HCT116 (cell line): Measurements from ENCODE around the gene CCDC92B.

Source experiments
- CEBPB ChIP-seq: IDR thresholded peaks from 2 replicates; pipeline ENCODE4 v1.6.1; 2012; ENCODE audit warnings: low read depth
- EZH2 ChIP-seq: fragments of 200-600 bp; sonication (generic); IDR thresholded peaks from 2 replicates; pipeline ENCODE4 v1.6.1; 2017; ENCODE audit warnings: antibody characterized with exemption, mixed run types
- EZH2phosphoT487 ChIP-seq: fragments of 200-600 bp; IDR thresholded peaks from 2 replicates; pipeline ENCODE4 v1.6.1; 2018; ENCODE audit warnings: antibody characterized with exemption, borderline replicate concordance
- JUND ChIP-seq: IDR thresholded peaks from 2 replicates; pipeline ENCODE4 v1.6.1; 2012
- POLR2A ChIP-seq: IDR thresholded peaks from 2 replicates; pipeline ENCODE4 v1.7.0; 2011; ENCODE audit warnings: borderline replicate concordance; ENCODE audit not compliant: insufficient read depth, insufficient read length; ENCODE audit errors: extremely low read depth
- POLR2AphosphoS5 ChIP-seq: IDR thresholded peaks from 2 replicates; pipeline ENCODE4 v1.6.1; 2011; ENCODE audit warnings: mild to moderate bottlenecking, low read depth, low read length, moderate library complexity
- RAD21 ChIP-seq: IDR thresholded peaks from 2 replicates; pipeline ENCODE4 v1.6.1; 2012; ENCODE audit warnings: low read depth, mild to moderate bottlenecking
- SP1 ChIP-seq: IDR thresholded peaks from 2 replicates; pipeline ENCODE4 v1.6.1; 2012; ENCODE audit warnings: low read depth
- YY1 ChIP-seq: IDR thresholded peaks from 2 replicates; pipeline ENCODE4 v1.6.1; 2011; ENCODE audit warnings: low read length, low read depth, moderate library complexity, mild to moderate bottlenecking; ENCODE audit not compliant: insufficient replicate concordance; ENCODE audit errors: extremely low read depth
- TF ChIP-seq, protein P1 (sequence below): IDR thresholded peaks from 2 replicates; pipeline ENCODE4 v1.6.1; 2012; ENCODE audit warnings: low read depth
- TF ChIP-seq, protein P2 (sequence below), 3 experiments: fragments of 200-600 bp in 1 of 3; sonication (generic) in 1 of 3; IDR thresholded peaks in 2 of 3; conservative IDR thresholded peaks in 1 of 3; 2 replicates each; pipeline ENCODE4 v1.5.1; 2012 to 2017; ENCODE audit warnings: low read depth in 2 of 3, low read length in 2 of 3, antibody characterized with exemption in 1 of 3, borderline replicate concordance in 1 of 3, control low read depth in 1 of 3, mild to moderate bottlenecking in 1 of 3, mixed read lengths in 1 of 3, mixed run types in 1 of 3, moderate library complexity in 1 of 3; ENCODE audit not compliant: insufficient read depth in 1 of 3
- TF ChIP-seq, protein P3 (sequence below): IDR thresholded peaks from 2 replicates; pipeline ENCODE4 v1.6.1; 2011; ENCODE audit warnings: mild to moderate bottlenecking, low read length, moderate library complexity; ENCODE audit not compliant: insufficient replicate concordance; ENCODE audit errors: extremely low read depth
- TF ChIP-seq, protein P4 (sequence below): IDR thresholded peaks from 2 replicates; pipeline ENCODE4 v1.6.1; 2012

DNA sequence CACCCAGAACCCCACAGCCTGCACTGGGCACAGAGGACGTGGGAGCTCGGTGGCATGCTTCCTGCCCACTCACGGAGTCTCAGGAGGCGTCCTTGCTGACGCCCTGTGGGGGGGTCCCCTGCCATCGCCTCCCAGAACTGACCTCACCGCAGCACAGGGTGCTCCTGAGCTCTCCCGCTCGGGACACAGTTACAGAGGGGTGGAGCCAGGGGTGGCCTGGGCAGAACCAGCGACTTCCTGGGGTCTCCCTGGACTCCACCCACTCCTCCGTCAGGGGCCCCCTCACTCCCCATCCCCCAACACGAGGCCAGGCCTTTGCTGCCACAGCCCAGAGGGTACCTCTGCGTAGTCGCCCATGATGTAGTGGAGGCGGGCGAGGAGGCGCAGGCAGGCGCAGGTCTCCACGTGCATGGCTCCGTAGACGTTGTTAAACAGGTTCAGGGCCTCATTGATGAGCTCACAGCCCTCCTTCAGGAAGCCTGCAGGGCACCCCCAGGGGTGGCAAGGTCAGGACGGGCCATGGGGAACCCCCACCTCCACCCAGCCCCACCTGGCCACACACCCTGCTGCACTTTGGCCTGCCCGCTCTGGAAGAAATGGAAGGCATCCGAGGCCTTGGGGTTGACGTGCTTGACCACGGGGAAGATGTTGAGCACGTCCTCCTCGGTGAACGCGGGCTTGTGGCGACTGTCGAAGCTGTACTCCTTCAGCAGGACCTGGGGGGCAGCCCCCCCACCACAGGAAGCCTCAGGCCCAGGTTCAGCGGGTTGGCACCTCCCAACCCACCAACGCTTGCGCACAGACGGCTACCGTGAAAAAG is 55.7 kb downstream of the CCDC92B start:
- TF ChIP-seq, protein P1, sequence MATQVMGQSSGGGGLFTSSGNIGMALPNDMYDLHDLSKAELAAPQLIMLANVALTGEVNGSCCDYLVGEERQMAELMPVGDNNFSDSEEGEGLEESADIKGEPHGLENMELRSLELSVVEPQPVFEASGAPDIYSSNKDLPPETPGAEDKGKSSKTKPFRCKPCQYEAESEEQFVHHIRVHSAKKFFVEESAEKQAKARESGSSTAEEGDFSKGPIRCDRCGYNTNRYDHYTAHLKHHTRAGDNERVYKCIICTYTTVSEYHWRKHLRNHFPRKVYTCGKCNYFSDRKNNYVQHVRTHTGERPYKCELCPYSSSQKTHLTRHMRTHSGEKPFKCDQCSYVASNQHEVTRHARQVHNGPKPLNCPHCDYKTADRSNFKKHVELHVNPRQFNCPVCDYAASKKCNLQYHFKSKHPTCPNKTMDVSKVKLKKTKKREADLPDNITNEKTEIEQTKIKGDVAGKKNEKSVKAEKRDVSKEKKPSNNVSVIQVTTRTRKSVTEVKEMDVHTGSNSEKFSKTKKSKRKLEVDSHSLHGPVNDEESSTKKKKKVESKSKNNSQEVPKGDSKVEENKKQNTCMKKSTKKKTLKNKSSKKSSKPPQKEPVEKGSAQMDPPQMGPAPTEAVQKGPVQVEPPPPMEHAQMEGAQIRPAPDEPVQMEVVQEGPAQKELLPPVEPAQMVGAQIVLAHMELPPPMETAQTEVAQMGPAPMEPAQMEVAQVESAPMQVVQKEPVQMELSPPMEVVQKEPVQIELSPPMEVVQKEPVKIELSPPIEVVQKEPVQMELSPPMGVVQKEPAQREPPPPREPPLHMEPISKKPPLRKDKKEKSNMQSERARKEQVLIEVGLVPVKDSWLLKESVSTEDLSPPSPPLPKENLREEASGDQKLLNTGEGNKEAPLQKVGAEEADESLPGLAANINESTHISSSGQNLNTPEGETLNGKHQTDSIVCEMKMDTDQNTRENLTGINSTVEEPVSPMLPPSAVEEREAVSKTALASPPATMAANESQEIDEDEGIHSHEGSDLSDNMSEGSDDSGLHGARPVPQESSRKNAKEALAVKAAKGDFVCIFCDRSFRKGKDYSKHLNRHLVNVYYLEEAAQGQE, result no peak
- TF ChIP-seq, protein P2, sequence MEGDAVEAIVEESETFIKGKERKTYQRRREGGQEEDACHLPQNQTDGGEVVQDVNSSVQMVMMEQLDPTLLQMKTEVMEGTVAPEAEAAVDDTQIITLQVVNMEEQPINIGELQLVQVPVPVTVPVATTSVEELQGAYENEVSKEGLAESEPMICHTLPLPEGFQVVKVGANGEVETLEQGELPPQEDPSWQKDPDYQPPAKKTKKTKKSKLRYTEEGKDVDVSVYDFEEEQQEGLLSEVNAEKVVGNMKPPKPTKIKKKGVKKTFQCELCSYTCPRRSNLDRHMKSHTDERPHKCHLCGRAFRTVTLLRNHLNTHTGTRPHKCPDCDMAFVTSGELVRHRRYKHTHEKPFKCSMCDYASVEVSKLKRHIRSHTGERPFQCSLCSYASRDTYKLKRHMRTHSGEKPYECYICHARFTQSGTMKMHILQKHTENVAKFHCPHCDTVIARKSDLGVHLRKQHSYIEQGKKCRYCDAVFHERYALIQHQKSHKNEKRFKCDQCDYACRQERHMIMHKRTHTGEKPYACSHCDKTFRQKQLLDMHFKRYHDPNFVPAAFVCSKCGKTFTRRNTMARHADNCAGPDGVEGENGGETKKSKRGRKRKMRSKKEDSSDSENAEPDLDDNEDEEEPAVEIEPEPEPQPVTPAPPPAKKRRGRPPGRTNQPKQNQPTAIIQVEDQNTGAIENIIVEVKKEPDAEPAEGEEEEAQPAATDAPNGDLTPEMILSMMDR (IDR thresholded peaks at IDR 0.05 in 2 of 3, conservative IDR thresholded peaks at IDR 0.05 in 1 of 3; ENCODE audit: borderline replicate concordance in 1 of 3, insufficient read depth in 1 of 3, low read depth in 2 of 3, low read length in 2 of 3), result no peak
- no peak for TF ChIP-seq SP1
- TF ChIP-seq EZH2, result no peak
- no peak for TF ChIP-seq JUND
- TF ChIP-seq CEBPB, result no peak
- TF ChIP-seq POLR2A, result no peak
- TF ChIP-seq RAD21, result no peak
- no peak for TF ChIP-seq EZH2phosphoT487
- TF ChIP-seq POLR2AphosphoS5, result no peak
- TF ChIP-seq, protein P3, sequence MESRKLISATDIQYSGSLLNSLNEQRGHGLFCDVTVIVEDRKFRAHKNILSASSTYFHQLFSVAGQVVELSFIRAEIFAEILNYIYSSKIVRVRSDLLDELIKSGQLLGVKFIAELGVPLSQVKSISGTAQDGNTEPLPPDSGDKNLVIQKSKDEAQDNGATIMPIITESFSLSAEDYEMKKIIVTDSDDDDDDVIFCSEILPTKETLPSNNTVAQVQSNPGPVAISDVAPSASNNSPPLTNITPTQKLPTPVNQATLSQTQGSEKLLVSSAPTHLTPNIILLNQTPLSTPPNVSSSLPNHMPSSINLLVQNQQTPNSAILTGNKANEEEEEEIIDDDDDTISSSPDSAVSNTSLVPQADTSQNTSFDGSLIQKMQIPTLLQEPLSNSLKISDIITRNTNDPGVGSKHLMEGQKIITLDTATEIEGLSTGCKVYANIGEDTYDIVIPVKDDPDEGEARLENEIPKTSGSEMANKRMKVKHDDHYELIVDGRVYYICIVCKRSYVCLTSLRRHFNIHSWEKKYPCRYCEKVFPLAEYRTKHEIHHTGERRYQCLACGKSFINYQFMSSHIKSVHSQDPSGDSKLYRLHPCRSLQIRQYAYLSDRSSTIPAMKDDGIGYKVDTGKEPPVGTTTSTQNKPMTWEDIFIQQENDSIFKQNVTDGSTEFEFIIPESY, result no peak
- no peak for TF ChIP-seq YY1
- TF ChIP-seq, protein P4, sequence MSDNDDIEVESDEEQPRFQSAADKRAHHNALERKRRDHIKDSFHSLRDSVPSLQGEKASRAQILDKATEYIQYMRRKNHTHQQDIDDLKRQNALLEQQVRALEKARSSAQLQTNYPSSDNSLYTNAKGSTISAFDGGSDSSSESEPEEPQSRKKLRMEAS, result no peak
